GM21717 (cell line): ENCODE data around the gene IGF2R.
A peak's percentile ranks its signal among the peaks of the same experiment; 100 is the strongest.
"Not testable (repeated sequence)": the region's sequence is repeated elsewhere in the genome, so short reads cannot be mapped to it uniquely, and the experiment has no call there.

Experiments used
- ATAC-seq: cut with Tn5 transposase; IDR thresholded peaks from one replicate; pipeline ENCODE4 v1.9.1; 2021; ENCODE audit warnings: mild to moderate bottlenecking, moderate library complexity; ENCODE audit not compliant: unreplicated experiment

The IGF2R gene

GRCh38 chr6:159968295-159969203, at the start of gene IGF2R:
TSS of gene IGF2R (plus strand) at chr6:159969082. CDS start at chr6:159969247, 165 bp downstream.
- ATAC-seq: peak; percentile 75

- ATAC-seq: no peak
Measured at GRCh38 chr6:159919800-159920199, 49.1 kb upstream of the IGF2R start.

GRCh38 chr6:159924150-159924549, 44.7 kb upstream of the IGF2R start:
- ATAC-seq: not testable (repeated sequence)

GRCh38 chr6:159926542-159927203, 42.2 kb upstream of the IGF2R start:
- no peak for ATAC-seq

GRCh38 chr6:159929819-159930218, 39.1 kb upstream of the IGF2R start:
- ATAC-seq: peak; percentile 56

- peak; percentile 92 for ATAC-seq
Measured at GRCh38 chr6:159931112-159931511, 37.8 kb upstream of the IGF2R start.

GRCh38 chr6:159931846-159932245, 37.0 kb upstream of the IGF2R start:
- no peak for ATAC-seq

GRCh38 chr6:159933077-159933476, 35.8 kb upstream of the IGF2R start:
- no peak for ATAC-seq

- no peak for ATAC-seq
Measured at GRCh38 chr6:159934181-159934580, 34.7 kb upstream of the IGF2R start.

- no peak for ATAC-seq
Measured at GRCh38 chr6:159935065-159935464, 33.8 kb upstream of the IGF2R start.

- ATAC-seq: no peak
Measured at GRCh38 chr6:159935633-159936032, 33.2 kb upstream of the IGF2R start.

- ATAC-seq: no peak
Measured at GRCh38 chr6:159939591-159940016, 29.3 kb upstream of the IGF2R start.

GRCh38 chr6:159941286-159942113, 27.4 kb upstream of the IGF2R start:
- ATAC-seq: peak; percentile 91

- no peak for ATAC-seq
Measured at GRCh38 chr6:159943101-159943632, 25.7 kb upstream of the IGF2R start.

GRCh38 chr6:159943968-159944598, 24.8 kb upstream of the IGF2R start:
- no peak for ATAC-seq

GRCh38 chr6:159945801-159946392, 23.0 kb upstream of the IGF2R start:
- no peak for ATAC-seq

GRCh38 chr6:159946912-159947311, 22.0 kb upstream of the IGF2R start:
- no peak for ATAC-seq

GRCh38 chr6:159948199-159948598, 20.7 kb upstream of the IGF2R start:
- ATAC-seq: no peak

GRCh38 chr6:159951772-159952171, 17.1 kb upstream of the IGF2R start:
- no peak for ATAC-seq
